SU-DHL-6 (cell line): ENCODE data around the gene DIAPH2.

ENCODE experiments used
- H2AFZ ChIP-seq: fragments of 200-600 bp; sonication (generic); 2 replicates; pipeline ENCODE4 v1.6.1; 2014; ENCODE audit warnings: low read depth, mild to moderate bottlenecking, moderate library complexity, mixed read lengths, antibody characterized with exemption, low read length; ENCODE audit not compliant: severe bottlenecking
- H3F3A ChIP-seq: fragments of 200-600 bp; shearing (Covaris generic); 2 replicates; pipeline ENCODE4 v1.6.0; 2016; ENCODE audit warnings: antibody characterized with exemption, mild to moderate bottlenecking; ENCODE audit not compliant: insufficient read depth
- H3K27ac ChIP-seq: fragments of 200-600 bp; sonication (generic); 2 replicates; pipeline ENCODE4 v1.5.1; 2016; ENCODE audit warnings: low read depth, mild to moderate bottlenecking, low read length, moderate library complexity, mixed read lengths
- H3K27me3 ChIP-seq: fragments of 200-600 bp; sonication (generic), shearing (Covaris generic); 2 replicates; pipeline ENCODE4 v1.6.0; 2014; ENCODE audit warnings: mild to moderate bottlenecking, low read length
- H3K36me3 ChIP-seq: fragments of 200-600 bp; sonication (generic); 2 replicates; pipeline ENCODE4 v1.6.1; 2014; ENCODE audit warnings: mild to moderate bottlenecking, low read length, mixed read lengths
- H3K4me2 ChIP-seq: fragments of 300-600, 200-600 bp; shearing (Covaris generic), sonication (generic); 2 replicates; pipeline ENCODE4 v1.6.0; 2014; ENCODE audit warnings: low read length, low read depth, mild to moderate bottlenecking; ENCODE audit not compliant: poor library complexity, severe bottlenecking
- H3K4me3 ChIP-seq: fragments of 200-600 bp; sonication (generic); 2 replicates; pipeline ENCODE4 v1.5.1; 2014; ENCODE audit warnings: antibody characterized with exemption, low read length, mild to moderate bottlenecking, mixed read lengths; ENCODE audit not compliant: insufficient read depth, poor library complexity, severe bottlenecking
- H3K79me2 ChIP-seq: fragments of 200-600 bp; sonication (generic); 2 replicates; pipeline ENCODE4 v1.6.1; 2014; ENCODE audit warnings: mild to moderate bottlenecking, low read length, moderate library complexity; ENCODE audit not compliant: insufficient read depth
- H3K9ac ChIP-seq: fragments of 200-600 bp; sonication (generic); 2 replicates; pipeline ENCODE4 v1.7.0; 2014; ENCODE audit warnings: mild to moderate bottlenecking, low read length
- H3K9me2 ChIP-seq: fragments of 200-600 bp; sonication (generic); replicated peaks from 2 replicates; pipeline ENCODE4 v1.6.1; 2014; ENCODE audit warnings: low read length; ENCODE audit not compliant: insufficient read depth
- H3K9me3 ChIP-seq: fragments of 200-600 bp; sonication (generic); 2 replicates; pipeline ENCODE4 v1.6.1; 2014; ENCODE audit warnings: low read length, mixed read lengths; ENCODE audit not compliant: insufficient read depth
- H4K20me1 ChIP-seq: fragments of 200-600 bp; sonication (generic); 2 replicates; pipeline ENCODE4 v1.6.1; 2014; ENCODE audit warnings: low read depth, mild to moderate bottlenecking, antibody characterized with exemption, low read length, moderate library complexity, mixed read lengths
- CTCF ChIP-seq: fragments of 200-600 bp; sonication (generic); IDR thresholded peaks from one replicate; pipeline ENCODE4 v1.5.1; 2017; ENCODE audit warnings: antibody characterized with exemption, mild to moderate bottlenecking, low read length, moderate library complexity; ENCODE audit not compliant: insufficient read depth, poor library complexity, severe bottlenecking
- EZH2phosphoT487 ChIP-seq: fragments of 200-600 bp; sonication (generic), shearing (Covaris generic); conservative IDR thresholded peaks from 2 replicates; pipeline ENCODE4 v1.6.1; 2018; ENCODE audit warnings: mild to moderate bottlenecking, antibody characterized with exemption, low read length, moderate library complexity, mixed read lengths

DIAPH2 gene

GRCh38 chrX:97504431-97504830 is 819.8 kb downstream of the DIAPH2 start:
- H2AFZ ChIP-seq, result no peak overlapping the region
- no peaks in the 10 kb centered on the region for H3K36me3 ChIP-seq
- H3K27me3 ChIP-seq, result no peaks in the 10 kb centered on the region
- no peaks in the 10 kb centered on the region for H4K20me1 ChIP-seq
- no peak overlapping the region for H3K9ac ChIP-seq
- H3F3A ChIP-seq, result no peaks in the 10 kb centered on the region
- H3K9me3 ChIP-seq, result no peaks in the 10 kb centered on the region
- no peaks in the 10 kb centered on the region for H3K9me2 ChIP-seq
- TF ChIP-seq CTCF (no peak), EZH2phosphoT487 (no peak)
- H3K27ac ChIP-seq, result no peak overlapping the region
- H3K4me2 ChIP-seq, result no peak overlapping the region
- H3K79me2 ChIP-seq, result no peaks in the 10 kb centered on the region
- H3K4me3 ChIP-seq, result no peak overlapping the region

- H3F3A ChIP-seq, result no peaks in the 10 kb centered on the region
- H3K27ac ChIP-seq, result no peak overlapping the region
- TF ChIP-seq CTCF (no peak), EZH2phosphoT487 (no peak)
- H3K36me3 ChIP-seq, result no peaks in the 10 kb centered on the region
- H3K27me3 ChIP-seq, result no peaks in the 10 kb centered on the region
- H3K9ac ChIP-seq, result no peak overlapping the region
- no peaks in the 10 kb centered on the region for H3K79me2 ChIP-seq
- no peak overlapping the region for H2AFZ ChIP-seq
- H3K4me2 ChIP-seq, result no peak overlapping the region
- no peak overlapping the region for H3K4me3 ChIP-seq
- no peaks in the 10 kb centered on the region for H4K20me1 ChIP-seq
- no peaks in the 10 kb centered on the region for H3K9me3 ChIP-seq
- no peaks in the 10 kb centered on the region for H3K9me2 ChIP-seq
Measured at GRCh38 chrX:97517763-97518162, 833.1 kb downstream of the DIAPH2 start.

- Histone ChIP-seq H3K9me2 (no peaks in the 10 kb centered on the region), H3K36me3 (no peaks in the 10 kb centered on the region), H3K27ac (no peak overlapping the region), H3K9ac (no peak overlapping the region), H3K79me2 (no peaks in the 10 kb centered on the region), H3K27me3 (no peaks in the 10 kb centered on the region), H3K4me2 (no peak overlapping the region), H3K9me3 (no peaks in the 10 kb centered on the region), H3F3A (no peaks in the 10 kb centered on the region), H3K4me3 (no peak overlapping the region), H4K20me1 (no peaks in the 10 kb centered on the region), H2AFZ (no peak overlapping the region)
- TF ChIP-seq CTCF (no peak), EZH2phosphoT487 (no peak)
Measured at GRCh38 chrX:97522307-97522706, 837.7 kb downstream of the DIAPH2 start.
